SKM-1 treated with dmso at 0.1 percent for 144 hours (cell line): ENCODE data around the gene ATP8B3.
"Not testable (repeated sequence)": the region's sequence is repeated elsewhere in the genome, so short reads cannot be mapped to it uniquely, and the experiment has no call there.

Source experiments
- DNase-seq: peaks from one replicate; lab custom pipeline; 2025; ENCODE audit not compliant: unreplicated experiment; lab: John Stamatoyannopoulos, UW

ATP8B3 gene

GRCh38 chr19:1770866-1771576, 41.1 kb downstream of the ATP8B3 start:
- DNase-seq = no peak

DNA sequence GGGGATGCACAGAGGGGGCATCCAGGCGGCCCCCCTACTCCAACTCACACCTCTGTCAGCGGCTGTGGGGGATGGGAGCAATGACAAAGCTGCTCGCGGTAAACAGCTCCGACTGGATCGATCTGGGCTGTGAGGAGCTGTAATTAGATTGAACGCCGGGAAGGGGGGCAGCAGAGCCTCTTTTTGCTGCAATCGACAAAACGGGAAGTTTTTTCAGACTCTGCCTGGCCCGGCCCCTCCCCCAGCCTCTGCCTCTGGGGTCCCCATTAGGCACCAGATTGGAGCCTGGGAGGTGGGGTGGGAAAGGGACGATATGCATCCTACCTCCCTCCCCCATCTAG, 42.5 kb downstream of the ATP8B3 start:
- no peak for DNase-seq

DNA sequence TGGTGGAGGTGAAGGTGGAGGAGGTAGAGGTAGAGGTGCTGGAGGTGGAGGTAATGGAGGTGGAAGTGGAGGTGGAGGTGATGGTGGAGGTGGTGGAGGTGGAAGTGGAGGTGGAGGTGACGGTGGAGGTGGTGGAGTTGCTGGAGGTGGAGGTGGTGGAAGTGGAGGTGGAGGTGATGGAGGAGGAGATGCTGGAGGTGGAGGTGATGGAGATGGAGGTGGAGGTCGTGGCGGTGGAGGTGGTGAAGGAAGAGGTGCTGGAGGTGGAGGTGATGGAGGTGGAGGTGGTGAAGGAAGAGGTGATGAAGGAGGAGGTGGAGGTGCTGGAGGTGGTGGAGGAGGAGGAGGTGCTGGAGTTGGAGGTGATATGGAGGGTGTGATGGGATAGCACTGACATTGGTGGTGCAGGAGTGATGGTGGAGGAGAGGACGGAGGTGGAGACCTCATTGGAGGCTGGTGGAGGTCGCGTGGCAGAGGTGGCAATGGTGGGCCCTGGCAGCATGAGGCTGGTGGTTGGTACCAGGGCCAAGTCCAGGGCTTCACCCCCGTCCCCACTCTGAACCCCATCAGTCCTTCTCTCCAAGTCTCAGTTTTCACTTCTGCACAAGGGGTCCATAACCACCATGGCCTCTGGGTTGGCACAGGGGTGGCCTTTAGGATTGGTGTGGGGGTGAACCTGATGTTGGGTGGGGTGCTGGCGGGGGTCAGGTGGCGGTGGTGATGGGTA, 43.0 kb downstream of the ATP8B3 start:
- no peak for DNase-seq

GRCh38 chr19:1768248-1768647, 43.8 kb downstream of the ATP8B3 start:
- DNase-seq = no peak

DNA sequence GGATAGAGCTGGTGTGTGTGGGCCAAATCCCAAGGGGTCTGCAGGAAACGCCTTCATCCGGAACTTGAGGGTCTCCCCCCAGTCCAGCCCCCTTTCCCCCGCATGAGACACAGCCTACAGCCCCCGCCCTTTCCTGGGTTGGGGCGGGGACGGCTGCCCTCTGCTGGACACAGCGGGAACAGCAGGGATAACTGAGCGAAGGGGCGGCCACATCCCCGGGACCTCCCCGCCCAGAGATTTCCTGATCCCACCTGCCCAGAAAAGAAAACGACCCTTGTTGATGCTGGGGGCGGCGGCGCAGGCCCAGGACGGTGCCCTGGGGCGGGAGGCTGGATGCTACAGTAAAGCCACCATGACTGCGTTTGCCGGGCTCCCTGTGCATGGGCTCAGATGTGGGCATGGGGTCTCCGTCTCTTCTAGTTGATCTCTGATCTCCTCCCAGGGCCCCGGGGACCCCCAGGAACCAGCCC, 44.6 kb downstream of the ATP8B3 start:
- no peak for DNase-seq

- DNase-seq = no peak
Measured at GRCh38 chr19:1766800-1767352, 45.2 kb downstream of the ATP8B3 start.

DNA sequence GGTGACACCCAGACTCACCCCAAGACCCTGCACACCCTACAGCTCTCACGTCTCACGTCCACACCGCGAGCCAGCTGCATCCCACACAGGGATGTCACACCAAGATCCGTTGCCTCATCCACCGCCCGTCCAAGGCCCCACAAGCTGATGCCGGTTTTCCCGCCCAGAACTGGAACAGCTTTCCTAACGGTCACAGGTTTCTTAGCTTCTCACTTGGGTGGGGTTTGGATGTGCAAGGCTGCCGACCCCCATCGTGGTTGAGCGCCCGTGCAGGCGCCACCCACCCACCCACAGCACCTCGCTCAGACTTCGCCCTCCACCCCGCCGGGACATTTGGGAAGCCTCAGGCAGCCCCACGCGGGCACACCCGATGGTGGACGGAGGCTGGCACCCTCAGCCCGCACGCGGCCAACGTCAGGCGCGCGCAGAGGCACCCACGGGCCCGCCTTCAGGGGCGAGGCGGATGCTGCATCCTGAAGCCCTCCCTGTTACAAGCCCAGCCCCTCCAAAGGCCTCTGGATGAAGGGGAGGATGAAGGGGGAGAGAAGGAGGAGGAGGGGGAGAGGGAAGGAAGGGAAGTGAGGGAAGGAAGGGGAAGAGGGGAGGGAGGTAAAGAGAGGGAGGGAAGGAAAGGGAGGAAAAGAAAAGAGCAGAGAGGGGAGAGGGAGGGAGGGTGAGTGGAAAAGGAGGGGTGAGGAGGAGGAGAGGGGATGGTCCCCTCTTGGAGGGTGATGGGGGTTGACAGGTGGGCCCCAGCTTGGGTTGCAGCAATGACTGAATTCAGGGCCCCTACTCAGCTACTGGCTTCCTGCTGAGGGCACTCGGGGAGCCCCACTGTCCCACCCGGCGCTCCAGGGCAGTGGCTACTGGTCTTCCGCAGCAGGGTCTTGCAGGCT, 45.9 kb downstream of the ATP8B3 start:
- DNase-seq = no peak

- DNase-seq = no peak
Measured at GRCh38 chr19:1765232-1765903, 46.7 kb downstream of the ATP8B3 start.

DNA sequence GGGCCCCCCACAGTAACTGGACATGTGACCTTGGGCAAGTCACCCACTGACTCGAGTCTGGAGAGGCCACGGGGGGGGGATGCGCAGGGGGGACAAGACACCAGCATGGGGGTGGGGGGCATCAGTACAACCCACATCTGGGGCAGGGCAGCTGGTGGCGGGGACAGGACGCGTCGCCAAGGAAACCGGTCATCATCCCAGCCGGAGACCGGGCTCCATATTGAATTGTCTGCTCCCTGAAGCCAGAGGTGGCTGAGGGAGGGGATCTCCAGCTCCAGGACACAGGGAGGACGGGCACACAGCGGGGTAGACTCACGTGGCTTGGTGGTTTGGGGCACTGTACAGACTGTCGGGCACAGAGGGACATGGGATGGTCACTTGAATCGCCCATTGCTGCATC, 47.3 kb downstream of the ATP8B3 start:
- DNase-seq = no peak

- DNase-seq = no peak
Measured at GRCh38 chr19:1763648-1764639, 48.1 kb downstream of the ATP8B3 start.

- no peak for DNase-seq
Measured at GRCh38 chr19:1762243-1763117, 49.6 kb downstream of the ATP8B3 start.

- no peak for DNase-seq
Measured at GRCh38 chr19:1761528-1762242, 50.4 kb downstream of the ATP8B3 start.

DNA sequence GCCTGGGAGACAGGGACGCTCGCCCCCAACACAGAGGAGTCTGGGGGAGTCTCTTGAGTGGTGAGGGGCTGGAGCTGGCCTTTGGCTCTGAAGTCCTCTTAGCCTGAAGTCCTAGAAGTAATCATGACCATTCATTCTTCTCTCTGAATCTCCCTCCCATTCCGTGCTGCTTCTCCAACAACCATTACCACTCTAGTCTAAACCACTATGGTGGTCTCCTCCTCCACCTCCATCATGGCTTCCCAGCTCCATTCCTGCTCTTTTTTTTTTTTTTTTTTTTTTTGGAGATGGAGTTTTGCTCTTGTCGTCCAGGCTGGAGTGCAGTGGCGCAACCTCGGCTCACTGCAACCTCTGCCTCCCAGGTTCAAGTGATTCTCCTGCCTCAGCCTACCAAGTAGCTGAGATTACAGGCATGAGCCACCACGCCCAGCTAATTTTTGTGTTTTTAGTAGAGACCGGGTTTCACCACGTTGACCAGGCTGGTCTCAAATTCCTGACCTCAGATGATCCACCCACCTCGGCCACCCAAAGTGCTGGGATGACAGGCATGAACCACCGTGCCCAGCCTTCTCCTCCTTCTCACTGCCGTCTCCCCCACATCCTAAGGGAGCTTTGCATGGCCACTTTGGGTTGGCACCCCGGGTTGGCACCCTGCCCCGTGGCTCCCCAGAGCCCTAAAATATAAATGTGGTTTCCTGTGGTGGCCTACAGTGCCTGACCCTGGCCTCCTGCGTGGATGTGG, 51.1 kb downstream of the ATP8B3 start:
- DNase-seq = not testable (repeated sequence)

- no peak for DNase-seq
Measured at GRCh38 chr19:1760020-1760419, 52.1 kb downstream of the ATP8B3 start.

- no peak for DNase-seq
Measured at GRCh38 chr19:1758959-1759903, 52.8 kb downstream of the ATP8B3 start.

DNA sequence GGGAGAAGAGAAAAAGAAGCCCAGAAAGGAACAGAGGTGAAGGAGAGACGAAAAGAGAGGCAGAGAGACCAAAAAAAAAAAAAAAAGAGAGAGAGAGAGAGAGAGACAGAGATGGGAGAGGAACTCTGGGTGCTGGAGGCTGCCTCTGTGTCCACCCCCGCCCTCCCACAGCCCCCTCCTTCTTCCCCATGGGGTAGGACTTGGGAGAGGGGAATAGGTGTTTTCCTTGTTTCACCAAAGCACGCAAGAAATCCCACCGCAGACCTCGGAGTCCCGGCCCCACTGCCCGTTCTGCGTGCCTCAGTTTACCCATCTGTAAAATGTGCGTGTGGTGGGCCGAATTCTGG, 53.9 kb downstream of the ATP8B3 start:
- DNase-seq = no peak
